Upper lobe of left lung (tissue), 6 donors: ENCODE measurements around the gene FAM174C. TPM values are rescaled to one million over a fixed set of nuclear protein-coding genes. Genes with fewer than 3 reads are reported as not detected.
"Not testable (repeated sequence)": the region's sequence is repeated elsewhere in the genome, so short reads cannot be mapped to it uniquely, and the experiment has no call there.

Source experiments
- ATAC-seq, 2 donors: fragments of 200-7000 bp; cut with Tn5 transposase; one replicate each; pipeline ENCODE4 v1.9.1; 2022; ENCODE audit warnings: mild to moderate bottlenecking in 2 of 2, moderate library complexity in 2 of 2; ENCODE audit not compliant: low FRiP score in 2 of 2
- DNase-seq, 2 donors: peaks; one replicate each; pipeline ENCODE4 v3.0.0-alpha.2; 2019 to 2020
- H3K27ac ChIP-seq, 4 donors: fragments of 200-600 bp; sonication (generic); one replicate each; pipeline ENCODE4 v1.5.1; 2016 to 2019
- H3K27me3 ChIP-seq, 4 donors: fragments of 200-600 bp; sonication (generic); one replicate each; pipeline ENCODE4 v1.5.1; 2017 to 2019
- H3K36me3 ChIP-seq, 4 donors: fragments of 200-600 bp; sonication (generic); one replicate each; pipeline ENCODE4 v1.5.1; 2016 to 2019
- H3K4me1 ChIP-seq, 4 donors: fragments of 200-600 bp; sonication (generic); one replicate each; pipeline ENCODE4 v1.5.1; 2018 to 2019
- H3K4me3 ChIP-seq, 4 donors: fragments of 200-600 bp; sonication (generic); one replicate each; pipeline ENCODE4 v1.5.1; 2017 to 2019; ENCODE audit warnings: mild to moderate bottlenecking in 2 of 4, moderate library complexity in 1 of 4
- H3K9me3 ChIP-seq, 4 donors: fragments of 200-600 bp; sonication (generic); one replicate each; pipeline ENCODE4 v1.5.1; 2018 to 2019
- EP300 ChIP-seq, 4 donors: sonication (generic); formaldehyde crosslinking; IDR thresholded peaks; one replicate each; pipeline ENCODE4 v1.5.1; 2017; ENCODE audit warnings: antibody characterized with exemption in 4 of 4, control low read depth in 2 of 4
- POLR2A ChIP-seq, 4 donors: fragments of 450-650 bp; IDR thresholded peaks; one replicate each; pipeline ENCODE4 v1.5.1; 2016 to 2017; ENCODE audit warnings: antibody characterized with exemption in 4 of 4, mild to moderate bottlenecking in 2 of 4
- POLR2AphosphoS5 ChIP-seq, 2 donors: sonication (generic); formaldehyde crosslinking; IDR thresholded peaks; one replicate each; pipeline ENCODE4 v1.5.1; 2017; ENCODE audit warnings: antibody characterized with exemption in 2 of 2
- WGBS, 2 donors: methylation state at CpG; one replicate each; pipeline ENCODE4 v1.1.5; 2017 to 2018; 5-methylcytosine and 5-hydroxymethylcytosine counted together
- total RNA-seq, 6 donors: library from RNA; depleted of rRNA in 4 of 6; stranded (reverse); fragments of >200 nt in 4 of 6; gene quantifications; one replicate each; pipeline versions ENCODE4 v1.1.0 to v1.2.1, GENCODE V29; 2016 to 2021
- TF ChIP-seq, protein P1 (sequence below), 6 experiments: fragments of 450-650 bp in 4 of 6; fragments of 200-600 bp in 2 of 6; sonication (generic) in 2 of 6; IDR thresholded peaks; one replicate each; pipeline ENCODE4 v1.5.1; 2016 to 2019; ENCODE audit warnings: antibody characterized with exemption in 6 of 6
- donor health status: DM: no; HTN: no; CAD: no; lungs with moderate emphysema.
- donor health status: DM: no; HTN: yes; CAD: no; lungs with severe emphysema.

Gene FAM174C
- total RNA-seq, 6 donors from 2014 or later = 43.0 to 85.3 (median 59.6) TPM

DNA sequence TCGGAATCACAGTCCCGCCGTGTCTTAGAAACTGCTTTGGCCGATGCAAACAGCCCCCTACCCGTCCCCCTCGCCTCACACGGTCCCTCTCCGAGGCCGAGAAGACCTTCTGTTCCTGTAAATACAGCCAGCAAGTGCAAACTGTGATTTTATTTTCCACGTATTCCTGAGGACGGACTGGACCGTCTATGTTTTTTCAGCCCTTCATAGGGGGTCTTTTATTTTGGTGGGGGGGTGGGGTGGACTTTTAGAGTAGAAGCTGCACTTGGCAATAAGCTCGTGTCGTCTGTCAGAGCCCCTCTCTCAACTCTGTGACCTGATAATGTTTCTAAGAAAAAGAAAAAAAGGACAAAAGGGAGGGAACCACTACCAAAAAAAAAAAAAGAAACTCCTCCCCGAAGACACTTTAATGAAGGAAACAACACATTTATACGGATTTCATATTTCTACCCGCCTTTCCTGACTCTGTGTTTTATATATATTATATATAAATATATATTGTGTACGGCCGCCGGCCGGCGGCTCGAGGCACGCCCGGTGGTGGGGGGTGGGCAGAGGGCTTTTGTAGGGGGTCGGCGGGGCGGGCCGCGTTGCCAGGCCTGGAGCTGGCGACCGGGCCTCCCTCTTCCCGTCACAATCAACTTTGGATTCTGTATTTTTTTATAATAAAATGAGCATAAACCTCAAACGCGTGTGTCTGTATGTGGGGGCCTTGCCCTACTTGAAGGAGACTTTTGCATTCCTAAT is 25.6 kb downstream of the FAM174C start:
- no peaks in the 10 kb centered on the region for H3K4me1 ChIP-seq
- no peak overlapping the region for H3K4me3 ChIP-seq
- TF ChIP-seq, protein P1, sequence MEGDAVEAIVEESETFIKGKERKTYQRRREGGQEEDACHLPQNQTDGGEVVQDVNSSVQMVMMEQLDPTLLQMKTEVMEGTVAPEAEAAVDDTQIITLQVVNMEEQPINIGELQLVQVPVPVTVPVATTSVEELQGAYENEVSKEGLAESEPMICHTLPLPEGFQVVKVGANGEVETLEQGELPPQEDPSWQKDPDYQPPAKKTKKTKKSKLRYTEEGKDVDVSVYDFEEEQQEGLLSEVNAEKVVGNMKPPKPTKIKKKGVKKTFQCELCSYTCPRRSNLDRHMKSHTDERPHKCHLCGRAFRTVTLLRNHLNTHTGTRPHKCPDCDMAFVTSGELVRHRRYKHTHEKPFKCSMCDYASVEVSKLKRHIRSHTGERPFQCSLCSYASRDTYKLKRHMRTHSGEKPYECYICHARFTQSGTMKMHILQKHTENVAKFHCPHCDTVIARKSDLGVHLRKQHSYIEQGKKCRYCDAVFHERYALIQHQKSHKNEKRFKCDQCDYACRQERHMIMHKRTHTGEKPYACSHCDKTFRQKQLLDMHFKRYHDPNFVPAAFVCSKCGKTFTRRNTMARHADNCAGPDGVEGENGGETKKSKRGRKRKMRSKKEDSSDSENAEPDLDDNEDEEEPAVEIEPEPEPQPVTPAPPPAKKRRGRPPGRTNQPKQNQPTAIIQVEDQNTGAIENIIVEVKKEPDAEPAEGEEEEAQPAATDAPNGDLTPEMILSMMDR (IDR thresholded peaks at IDR 0.05) = no peak
- TF ChIP-seq EP300 (IDR thresholded peaks at IDR 0.05) = no peak
- DNase-seq = peak in 1 of 2 donors; percentile 67
- H3K27ac ChIP-seq = no peak overlapping the region
- H3K27me3 ChIP-seq = peaks cover 0 to 2% (median under 1%) of the 10 kb centered on the region in 4 donors
- no peak for ATAC-seq
- no peaks in the 10 kb centered on the region for H3K9me3 ChIP-seq
- no peaks in the 10 kb centered on the region for H3K36me3 ChIP-seq
- WGBS, 2 donors = 75 to 83% methylated on average over 35 of the region's 35 CpGs

DNA sequence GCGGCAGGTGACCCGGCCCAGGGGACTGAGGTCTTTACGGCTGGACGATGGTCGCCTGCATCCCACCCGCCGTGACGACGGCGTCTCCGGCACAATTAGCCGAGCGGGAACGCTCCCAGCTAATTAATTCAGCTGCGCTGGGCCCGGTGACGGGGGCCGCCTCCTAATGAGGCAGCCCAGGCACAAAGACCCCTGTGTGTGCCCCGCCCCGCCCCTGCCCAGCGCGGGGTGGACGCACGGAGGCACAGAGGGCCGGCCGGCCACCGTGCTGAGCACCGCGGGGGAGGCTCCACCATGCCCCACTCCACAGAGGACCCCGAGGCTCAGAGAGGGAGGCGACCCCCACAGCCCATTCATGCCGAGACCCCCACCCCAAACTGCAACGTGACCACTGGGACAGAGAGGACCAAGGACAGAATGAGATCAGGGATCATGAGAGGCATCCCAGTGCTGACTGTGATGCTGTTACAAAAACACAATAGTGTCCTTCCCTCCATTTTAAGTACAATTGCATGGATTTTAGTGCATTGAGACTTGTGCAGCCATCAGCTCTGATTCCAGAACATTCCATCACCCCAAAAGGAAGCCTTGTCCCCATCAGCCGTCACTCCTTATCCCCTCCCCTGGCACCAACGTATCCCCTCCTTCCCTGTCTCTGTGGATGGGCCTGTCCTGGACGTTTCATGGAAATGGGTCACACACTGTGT is 27.4 kb downstream of the FAM174C start:
- Histone ChIP-seq H3K9me3 (no peaks in the 10 kb centered on the region), H3K36me3 (no peaks in the 10 kb centered on the region), H3K27ac (no peak overlapping the region), H3K4me3 (no peak overlapping the region), H3K27me3 (no peaks in the 10 kb centered on the region), H3K4me1 (no peaks in the 10 kb centered on the region)
- TF ChIP-seq POLR2AphosphoS5 (IDR thresholded peaks at IDR 0.05) (no peak), POLR2A (IDR thresholded peaks at IDR 0.05) (no peak), EP300 (IDR thresholded peaks at IDR 0.05) (no peak)
- TF ChIP-seq, protein P1 (IDR thresholded peaks at IDR 0.05) = no peak
- DNase-seq (peak in 1 of 2 donors; percentile 75), ATAC-seq (no peak)
- WGBS, 2 donors = 59 to 75% methylated on average over 7 to 36 of the region's 36 CpGs

DNA sequence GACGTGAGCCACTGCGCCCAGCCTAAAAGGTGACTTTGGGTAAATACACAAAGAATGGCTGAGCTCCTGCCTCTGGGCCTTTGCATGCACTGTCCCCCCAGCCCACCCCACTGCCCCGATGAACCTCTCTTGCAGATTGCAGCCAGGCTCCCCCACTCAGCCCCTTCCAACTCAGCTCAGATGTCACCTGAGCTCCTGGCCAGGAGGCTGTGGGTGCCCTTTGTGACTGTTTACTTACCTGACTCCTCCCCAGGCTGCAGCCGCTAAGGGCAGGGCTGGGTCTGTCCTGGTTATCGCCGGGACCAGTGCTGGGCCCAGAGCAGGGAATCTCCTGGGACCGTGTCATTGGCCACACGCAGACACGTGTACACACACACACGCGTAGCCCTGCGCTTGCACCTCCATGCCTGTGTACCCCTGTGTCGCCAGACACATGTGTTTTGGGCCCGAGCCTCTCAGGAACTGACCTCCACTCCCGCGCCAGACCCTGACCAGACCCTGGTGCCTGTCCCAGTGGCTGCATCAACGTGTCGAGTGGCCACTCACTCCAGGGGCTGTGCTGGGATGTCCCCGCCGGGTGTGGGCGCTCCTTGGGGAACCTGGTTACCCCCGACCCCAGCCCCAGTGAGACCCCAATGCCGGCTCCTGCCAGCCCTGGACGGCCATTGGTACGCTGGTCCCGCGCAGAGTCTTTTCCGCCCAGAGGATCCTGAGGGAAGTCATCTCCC is 29.0 kb downstream of the FAM174C start:
- DNase-seq = peak in 1 of 2 donors; percentile 74
- no peak overlapping the region for H3K4me3 ChIP-seq
- H3K27me3 ChIP-seq = no peaks in the 10 kb centered on the region
- H3K4me1 ChIP-seq = no peaks in the 10 kb centered on the region
- H3K36me3 ChIP-seq = no peaks in the 10 kb centered on the region
- no peak overlapping the region for H3K27ac ChIP-seq
- TF ChIP-seq POLR2AphosphoS5 (IDR thresholded peaks at IDR 0.05) = no peak
- TF ChIP-seq, protein P1 (IDR thresholded peaks at IDR 0.05) = no peak
- no peak for TF ChIP-seq POLR2A (IDR thresholded peaks at IDR 0.05)
- no peak for TF ChIP-seq EP300 (IDR thresholded peaks at IDR 0.05)
- WGBS, 2 donors = 91 to 94% methylated on average over 9 to 21 of the region's 28 CpGs
- no peaks in the 10 kb centered on the region for H3K9me3 ChIP-seq
- peak in 1 of 2 donors; percentile 17 for ATAC-seq

DNA sequence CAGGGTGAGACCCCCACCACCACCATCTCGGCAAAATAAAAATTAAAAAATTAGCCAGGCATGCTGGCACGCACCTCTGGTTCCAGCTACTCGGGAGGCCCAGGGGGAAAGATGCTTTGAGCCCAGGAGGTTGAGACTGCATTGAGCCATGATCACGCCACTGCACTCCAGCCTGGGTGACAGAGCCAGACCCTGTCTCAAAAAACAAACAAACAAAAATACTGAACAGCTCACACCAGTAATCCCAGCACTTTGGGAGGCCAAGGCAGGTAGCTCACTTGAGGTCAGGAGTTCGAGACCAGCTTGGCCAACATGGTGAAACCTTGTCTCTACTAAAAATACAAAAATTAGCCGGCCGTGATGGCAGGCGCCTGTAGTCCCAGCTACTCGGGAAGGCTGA is 30.0 kb downstream of the FAM174C start:
- ATAC-seq, H3K27me3 ChIP-seq, H3K4me1 ChIP-seq, DNase-seq, H3K9me3 ChIP-seq, H3K27ac ChIP-seq, H3K4me3 ChIP-seq, H3K36me3 ChIP-seq: not testable (repeated sequence)
- 91 to 94% methylated on average over 9 of the region's 9 CpGs for WGBS, 2 donors

DNA sequence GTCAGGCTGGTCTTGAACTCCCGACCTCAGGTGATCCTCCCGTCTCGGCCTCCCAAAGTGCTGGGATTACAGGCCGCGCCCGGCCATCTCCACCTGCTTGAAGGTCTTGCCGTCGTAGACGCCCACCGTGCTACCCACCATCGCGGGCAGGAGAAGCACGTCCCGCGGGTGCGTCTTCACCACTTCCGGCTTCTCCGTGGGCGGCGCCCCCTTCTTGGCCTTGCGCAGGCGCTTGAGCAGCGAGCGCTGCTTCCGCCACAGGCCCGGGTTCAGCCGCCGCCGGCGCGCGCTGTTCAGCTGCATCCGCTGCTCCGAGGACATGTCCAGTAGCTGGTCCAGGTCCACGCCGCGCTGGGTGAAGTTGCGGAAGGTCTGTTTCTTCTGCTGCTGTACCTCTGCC is 32.0 kb downstream of the FAM174C start:
- Histone ChIP-seq H3K9me3 (no peaks in the 10 kb centered on the region), H3K4me1 (no peaks in the 10 kb centered on the region), H3K36me3 (no peaks in the 10 kb centered on the region), H3K4me3 (no peak overlapping the region), H3K27me3 (peaks cover 0 to 5% (median 0%) of the 10 kb centered on the region in 4 donors), H3K27ac (no peak overlapping the region)
- TF ChIP-seq POLR2A (IDR thresholded peaks at IDR 0.05) = no peak
- no peak for TF ChIP-seq POLR2AphosphoS5 (IDR thresholded peaks at IDR 0.05)
- TF ChIP-seq, protein P1 (IDR thresholded peaks at IDR 0.05) = no peak
- TF ChIP-seq EP300 (IDR thresholded peaks at IDR 0.05) = no peak
- DNase-seq (peak in 1 of 2 donors; percentile 85), ATAC-seq (no peak)
- WGBS, 2 donors = 93 to 96% methylated on average over 23 of the region's 38 CpGs
